ENCODE data around the gene KIT. TPM values are rescaled to one million over a fixed set of nuclear protein-coding genes. Genes with fewer than 3 reads are reported as not detected.

Gene KIT
- total RNA-seq, 1 experiment from 2014 or later = not detected

DNA sequence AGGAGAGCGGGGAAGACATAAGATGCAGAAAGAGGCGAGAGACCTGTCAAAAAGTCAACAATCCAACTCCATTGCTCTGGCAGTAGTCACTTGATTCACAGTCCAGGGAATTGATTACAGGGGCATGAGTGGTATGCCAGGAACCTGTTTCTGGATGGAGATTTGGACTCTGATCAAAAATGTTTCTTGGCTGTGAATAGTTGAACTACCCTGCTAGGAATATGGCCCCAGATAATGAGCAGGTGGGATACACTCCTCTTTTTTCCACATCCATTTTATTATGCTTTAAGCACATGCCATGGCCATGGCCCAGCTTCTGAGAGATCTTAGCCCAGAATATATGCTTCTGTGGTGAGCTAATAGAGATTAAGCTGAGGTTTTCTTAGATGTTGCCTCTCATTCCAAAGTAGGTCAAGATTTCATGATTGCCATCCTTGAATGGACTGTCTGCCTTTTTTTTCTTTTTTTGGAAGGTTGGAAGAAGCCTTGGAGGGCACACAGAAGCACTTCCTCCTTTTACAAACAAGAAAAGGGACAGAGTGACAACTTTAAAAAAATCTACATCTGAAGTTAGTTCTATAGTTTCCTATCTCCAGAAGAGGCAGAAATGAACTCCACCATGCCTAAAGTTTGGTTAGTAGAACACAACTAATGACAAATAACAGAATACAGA, 121.9 kb downstream of the KIT start:
- TF ChIP-seq EZH2 (IDR thresholded peaks at IDR 0.05) = no peak
- no peak for TF ChIP-seq ZNF274 (IDR thresholded peaks at IDR 0.05; ENCODE audit: low read depth, low read length)
- TF ChIP-seq, protein P1, sequence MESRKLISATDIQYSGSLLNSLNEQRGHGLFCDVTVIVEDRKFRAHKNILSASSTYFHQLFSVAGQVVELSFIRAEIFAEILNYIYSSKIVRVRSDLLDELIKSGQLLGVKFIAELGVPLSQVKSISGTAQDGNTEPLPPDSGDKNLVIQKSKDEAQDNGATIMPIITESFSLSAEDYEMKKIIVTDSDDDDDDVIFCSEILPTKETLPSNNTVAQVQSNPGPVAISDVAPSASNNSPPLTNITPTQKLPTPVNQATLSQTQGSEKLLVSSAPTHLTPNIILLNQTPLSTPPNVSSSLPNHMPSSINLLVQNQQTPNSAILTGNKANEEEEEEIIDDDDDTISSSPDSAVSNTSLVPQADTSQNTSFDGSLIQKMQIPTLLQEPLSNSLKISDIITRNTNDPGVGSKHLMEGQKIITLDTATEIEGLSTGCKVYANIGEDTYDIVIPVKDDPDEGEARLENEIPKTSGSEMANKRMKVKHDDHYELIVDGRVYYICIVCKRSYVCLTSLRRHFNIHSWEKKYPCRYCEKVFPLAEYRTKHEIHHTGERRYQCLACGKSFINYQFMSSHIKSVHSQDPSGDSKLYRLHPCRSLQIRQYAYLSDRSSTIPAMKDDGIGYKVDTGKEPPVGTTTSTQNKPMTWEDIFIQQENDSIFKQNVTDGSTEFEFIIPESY (IDR thresholded peaks at IDR 0.05; ENCODE audit: extremely low read depth, insufficient replicate concordance, low read length) = no peak
- TF ChIP-seq ZFX (IDR thresholded peaks at IDR 0.05) = no peak
- TF ChIP-seq CEBPB (IDR thresholded peaks at IDR 0.05; ENCODE audit: low read depth) = no peak
- TF ChIP-seq YY1 (IDR thresholded peaks at IDR 0.05; ENCODE audit: extremely low read depth, insufficient replicate concordance, low read depth, low read length) = no peak
- no peak for TF ChIP-seq SP1 (IDR thresholded peaks at IDR 0.05; ENCODE audit: low read depth)
- TF ChIP-seq, protein P2, sequence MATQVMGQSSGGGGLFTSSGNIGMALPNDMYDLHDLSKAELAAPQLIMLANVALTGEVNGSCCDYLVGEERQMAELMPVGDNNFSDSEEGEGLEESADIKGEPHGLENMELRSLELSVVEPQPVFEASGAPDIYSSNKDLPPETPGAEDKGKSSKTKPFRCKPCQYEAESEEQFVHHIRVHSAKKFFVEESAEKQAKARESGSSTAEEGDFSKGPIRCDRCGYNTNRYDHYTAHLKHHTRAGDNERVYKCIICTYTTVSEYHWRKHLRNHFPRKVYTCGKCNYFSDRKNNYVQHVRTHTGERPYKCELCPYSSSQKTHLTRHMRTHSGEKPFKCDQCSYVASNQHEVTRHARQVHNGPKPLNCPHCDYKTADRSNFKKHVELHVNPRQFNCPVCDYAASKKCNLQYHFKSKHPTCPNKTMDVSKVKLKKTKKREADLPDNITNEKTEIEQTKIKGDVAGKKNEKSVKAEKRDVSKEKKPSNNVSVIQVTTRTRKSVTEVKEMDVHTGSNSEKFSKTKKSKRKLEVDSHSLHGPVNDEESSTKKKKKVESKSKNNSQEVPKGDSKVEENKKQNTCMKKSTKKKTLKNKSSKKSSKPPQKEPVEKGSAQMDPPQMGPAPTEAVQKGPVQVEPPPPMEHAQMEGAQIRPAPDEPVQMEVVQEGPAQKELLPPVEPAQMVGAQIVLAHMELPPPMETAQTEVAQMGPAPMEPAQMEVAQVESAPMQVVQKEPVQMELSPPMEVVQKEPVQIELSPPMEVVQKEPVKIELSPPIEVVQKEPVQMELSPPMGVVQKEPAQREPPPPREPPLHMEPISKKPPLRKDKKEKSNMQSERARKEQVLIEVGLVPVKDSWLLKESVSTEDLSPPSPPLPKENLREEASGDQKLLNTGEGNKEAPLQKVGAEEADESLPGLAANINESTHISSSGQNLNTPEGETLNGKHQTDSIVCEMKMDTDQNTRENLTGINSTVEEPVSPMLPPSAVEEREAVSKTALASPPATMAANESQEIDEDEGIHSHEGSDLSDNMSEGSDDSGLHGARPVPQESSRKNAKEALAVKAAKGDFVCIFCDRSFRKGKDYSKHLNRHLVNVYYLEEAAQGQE (IDR thresholded peaks at IDR 0.05; ENCODE audit: low read depth) = no peak
- no peak for TF ChIP-seq ELF1 (IDR thresholded peaks at IDR 0.05; ENCODE audit: borderline replicate concordance, low read depth)
- TF ChIP-seq SIN3A (IDR thresholded peaks at IDR 0.05; ENCODE audit: low read depth) = no peak
- TF ChIP-seq EZH2phosphoT487 (IDR thresholded peaks at IDR 0.05; ENCODE audit: borderline replicate concordance) = no peak
- TF ChIP-seq MAX (IDR thresholded peaks at IDR 0.05) = no peak
- TF ChIP-seq EGR1 (IDR thresholded peaks at IDR 0.05; ENCODE audit: low read depth) = no peak
- TF ChIP-seq, protein P3, sequence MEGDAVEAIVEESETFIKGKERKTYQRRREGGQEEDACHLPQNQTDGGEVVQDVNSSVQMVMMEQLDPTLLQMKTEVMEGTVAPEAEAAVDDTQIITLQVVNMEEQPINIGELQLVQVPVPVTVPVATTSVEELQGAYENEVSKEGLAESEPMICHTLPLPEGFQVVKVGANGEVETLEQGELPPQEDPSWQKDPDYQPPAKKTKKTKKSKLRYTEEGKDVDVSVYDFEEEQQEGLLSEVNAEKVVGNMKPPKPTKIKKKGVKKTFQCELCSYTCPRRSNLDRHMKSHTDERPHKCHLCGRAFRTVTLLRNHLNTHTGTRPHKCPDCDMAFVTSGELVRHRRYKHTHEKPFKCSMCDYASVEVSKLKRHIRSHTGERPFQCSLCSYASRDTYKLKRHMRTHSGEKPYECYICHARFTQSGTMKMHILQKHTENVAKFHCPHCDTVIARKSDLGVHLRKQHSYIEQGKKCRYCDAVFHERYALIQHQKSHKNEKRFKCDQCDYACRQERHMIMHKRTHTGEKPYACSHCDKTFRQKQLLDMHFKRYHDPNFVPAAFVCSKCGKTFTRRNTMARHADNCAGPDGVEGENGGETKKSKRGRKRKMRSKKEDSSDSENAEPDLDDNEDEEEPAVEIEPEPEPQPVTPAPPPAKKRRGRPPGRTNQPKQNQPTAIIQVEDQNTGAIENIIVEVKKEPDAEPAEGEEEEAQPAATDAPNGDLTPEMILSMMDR (IDR thresholded peaks at IDR 0.05 in 2 of 3, conservative IDR thresholded peaks at IDR 0.05 in 1 of 3; ENCODE audit: borderline replicate concordance in 1 of 3, insufficient read depth in 1 of 3, low read depth in 2 of 3, low read length in 2 of 3) = no peak
- H3K36me3 ChIP-seq (ENCODE audit: control insufficient read depth in 1 of 2, insufficient read depth in 2 of 2, low read length in 2 of 2) = no peaks in the 10 kb centered on the region
- no peaks in the 10 kb centered on the region for H4K20me1 ChIP-seq (ENCODE audit: insufficient read depth)
- H3K4me2 ChIP-seq (ENCODE audit: low read length) = no peak overlapping the region
- RAD21 ChIA-PET (ENCODE audit: low non-redundant PET in 1 of 2, low total read pairs in 2 of 2, uncharacterized antibody in 2 of 2, unreplicated experiment in 2 of 2) = no interaction called here
- DNase-seq (ENCODE audit: low read depth, low spot score) (no peak), ATAC-seq (no peak)
- H3K9me2 ChIP-seq (ENCODE audit: insufficient read depth) = no peaks in the 10 kb centered on the region
- no peaks in the 10 kb centered on the region for H3K27me3 ChIP-seq (ENCODE audit: insufficient read depth, low read length)
- H2AFZ ChIP-seq (ENCODE audit: low read depth, low read length, poor library complexity, severe bottlenecking) = no peak overlapping the region
- POLR2A ChIA-PET = no interaction called here
- no peak overlapping the region for H3K27ac ChIP-seq (ENCODE audit: low read depth, low read length)
- H3K79me2 ChIP-seq (ENCODE audit: insufficient read depth, low read length) = no peaks in the 10 kb centered on the region
- H3K4me3 ChIP-seq (replicated peaks in 1 of 2; ENCODE audit: low read depth in 1 of 2, low read length in 2 of 2) = no peak overlapping the region
- H3K9ac ChIP-seq (ENCODE audit: low read length) = no peak overlapping the region
- H3K9me3 ChIP-seq (ENCODE audit: control insufficient read depth in 1 of 2, insufficient read depth in 1 of 2, low read depth in 1 of 2, low read length in 2 of 2) = no peaks in the 10 kb centered on the region
- intact Hi-C loops (cut with micrococcal nuclease) = no loop called here
- CTCF ChIA-PET = no interaction called here
- no peaks in the 10 kb centered on the region for H3K4me1 ChIP-seq (ENCODE audit: control insufficient read depth in 1 of 2, insufficient read depth in 2 of 2, low read length in 2 of 2)
- no TSS peak for BruUV-seq (replicated peaks)

All from HCT116 (cell line).